K562 (cell line): ENCODE results near the gene UBE2V1. TPM values are rescaled to one million over a fixed set of nuclear protein-coding genes. Genes with fewer than 3 reads are reported as not detected.

ENCODE experiments used
- CBX5 ChIP-seq: IDR thresholded peaks from 2 replicates; pipeline ENCODE4 v1.6.1; 2014; ENCODE audit warnings: low read depth, borderline replicate concordance
- CREM ChIP-seq: IDR thresholded peaks from 2 replicates; pipeline ENCODE4 v1.6.1; 2014; ENCODE audit warnings: antibody characterized with exemption, low read depth
- GABPB2 ChIP-seq: fragments of 250-450 bp; sonication (Bioruptor Pico); conservative IDR thresholded peaks from 2 replicates; pipeline ENCODE4 v1.5.1; 2021; ENCODE audit warnings: mild to moderate bottlenecking
- HCFC1 ChIP-seq: IDR thresholded peaks from 2 replicates; pipeline ENCODE4 v1.6.1; 2012; ENCODE audit warnings: low read depth, low read length, improper control_type of control experiment
- MCM3 ChIP-seq: fragments of 450-650 bp; IDR thresholded peaks from 2 replicates; pipeline ENCODE4 v1.6.1; 2016
- SAFB ChIP-seq: fragments of 200-400 bp; formaldehyde crosslinking; IDR thresholded peaks from 2 replicates; pipeline ENCODE4 v1.6.1; 2017; ENCODE audit warnings: low read depth, low read length, borderline replicate concordance
- SRSF9 ChIP-seq: fragments of 200-400 bp; formaldehyde crosslinking; IDR thresholded peaks from 2 replicates; pipeline ENCODE4 v1.6.1; 2017; ENCODE audit warnings: low read depth, low read length, borderline replicate concordance
- YBX1 ChIP-seq: fragments of 450-650 bp; IDR thresholded peaks from 2 replicates; pipeline ENCODE4 v1.7.1; 2016; ENCODE audit warnings: mild to moderate bottlenecking
- ZC3H4 ChIP-seq: sonication (generic); formaldehyde crosslinking; IDR thresholded peaks from 2 replicates; pipeline ENCODE4 v1.9.0; 2021; ENCODE audit warnings: missing genetic modification reagents, borderline replicate concordance
- ZFP91 ChIP-seq: sonication (generic); formaldehyde crosslinking; IDR thresholded peaks from 2 replicates; pipeline ENCODE4 v1.8.0; 2022; ENCODE audit warnings: mild to moderate bottlenecking, missing genetic modification reagents
- ZNF23 ChIP-seq: fragments of 250-450 bp; sonication (Bioruptor Pico); IDR thresholded peaks from 2 replicates; pipeline ENCODE4 v1.4.0; 2020; ENCODE audit warnings: mild to moderate bottlenecking
- ZNF830 ChIP-seq: fragments of 250-450 bp; sonication (Bioruptor Pico); IDR thresholded peaks from 2 replicates; pipeline ENCODE4 v1.5.0; 2021; ENCODE audit warnings: mild to moderate bottlenecking
- polyA plus RNA-seq, 8 experiments: library from polyadenylated mRNA; depleted of rRNA in 4 of 8; stranded (reverse) in 5 of 8; unstranded in 3 of 8; fragments of >200 nt; fragmentation: Nextera tagmentation in 2 of 8; fragmentation: Illumina TruSeq in 1 of 8; extraction: Ambion mirVana in 2 of 8; extraction: Trizol in 1 of 8; gene quantifications; 2 replicates each; pipeline versions ENCODE4 v1.2.1 to v1.2.3, GENCODE V29; 2011 to 2014; ENCODE audit warnings: inconsistent platforms in 1 of 8, missing spikeins in 1 of 8
- total RNA-seq, 7 experiments: library from RNA; depleted of rRNA in 6 of 7; stranded (reverse); fragments of >200 nt in 6 of 7; fragmentation: Illumina TruSeq in 2 of 7; extraction: Trizol in 2 of 7; gene quantifications; 2 replicates each; pipeline versions ENCODE4 v1.2.1 to v1.2.3, GENCODE V29; 2011 to 2021; ENCODE audit warnings: low replicate concordance in 1 of 7
- TF ChIP-seq, protein P1 (sequence below): fragments of 250-450 bp; sonication (Bioruptor Pico); IDR thresholded peaks from 2 replicates; pipeline ENCODE4 v1.4.0; 2020; ENCODE audit warnings: borderline replicate concordance
- TF ChIP-seq, protein P2 (sequence below): fragments of 450-650 bp; IDR thresholded peaks from 2 replicates; pipeline ENCODE4 v1.6.1; 2017; ENCODE audit warnings: antibody characterized with exemption, mild to moderate bottlenecking
- TF ChIP-seq, protein P3 (sequence below): fragments of 250-450 bp; sonication (Bioruptor Pico); IDR thresholded peaks from 2 replicates; pipeline ENCODE4 v1.9.0; 2021; ENCODE audit warnings: mild to moderate bottlenecking, inconsistent platforms
- TF ChIP-seq, protein P4 (sequence below): fragments of 250-450 bp; sonication (Bioruptor Pico); IDR thresholded peaks from 2 replicates; pipeline ENCODE4 v1.8.0; 2021; ENCODE audit warnings: moderate library complexity, mild to moderate bottlenecking, inconsistent platforms

The UBE2V1 gene
- total and polyA plus RNA-seq, 9 of the 15 experiments (the other 6 are each of a cell fraction or from before 2014, with no cell fraction given), result 93.0 to 357 (median 119) TPM

GRCh38 chr20:50113420-50114224, 672 bp upstream of the UBE2V1 start (continued):
- TF ChIP-seq, protein P1, sequence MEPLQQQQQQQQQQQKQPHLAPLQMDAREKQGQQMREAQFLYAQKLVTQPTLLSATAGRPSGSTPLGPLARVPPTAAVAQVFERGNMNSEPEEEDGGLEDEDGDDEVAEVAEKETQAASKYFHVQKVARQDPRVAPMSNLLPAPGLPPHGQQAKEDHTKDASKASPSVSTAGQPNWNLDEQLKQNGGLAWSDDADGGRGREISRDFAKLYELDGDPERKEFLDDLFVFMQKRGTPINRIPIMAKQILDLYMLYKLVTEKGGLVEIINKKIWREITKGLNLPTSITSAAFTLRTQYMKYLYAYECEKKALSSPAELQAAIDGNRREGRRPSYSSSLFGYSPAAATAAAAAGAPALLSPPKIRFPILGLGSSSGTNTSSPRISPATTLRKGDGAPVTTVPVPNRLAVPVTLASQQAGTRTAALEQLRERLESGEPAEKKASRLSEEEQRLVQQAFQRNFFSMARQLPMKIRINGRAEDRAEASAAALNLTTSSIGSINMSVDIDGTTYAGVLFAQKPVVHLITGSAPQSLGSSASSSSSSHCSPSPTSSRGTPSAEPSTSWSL (CRISPR knock-in tag), result no peak
- TF ChIP-seq MCM3, result no peak
- no peak for TF ChIP-seq ZNF830
- TF ChIP-seq, protein P2, sequence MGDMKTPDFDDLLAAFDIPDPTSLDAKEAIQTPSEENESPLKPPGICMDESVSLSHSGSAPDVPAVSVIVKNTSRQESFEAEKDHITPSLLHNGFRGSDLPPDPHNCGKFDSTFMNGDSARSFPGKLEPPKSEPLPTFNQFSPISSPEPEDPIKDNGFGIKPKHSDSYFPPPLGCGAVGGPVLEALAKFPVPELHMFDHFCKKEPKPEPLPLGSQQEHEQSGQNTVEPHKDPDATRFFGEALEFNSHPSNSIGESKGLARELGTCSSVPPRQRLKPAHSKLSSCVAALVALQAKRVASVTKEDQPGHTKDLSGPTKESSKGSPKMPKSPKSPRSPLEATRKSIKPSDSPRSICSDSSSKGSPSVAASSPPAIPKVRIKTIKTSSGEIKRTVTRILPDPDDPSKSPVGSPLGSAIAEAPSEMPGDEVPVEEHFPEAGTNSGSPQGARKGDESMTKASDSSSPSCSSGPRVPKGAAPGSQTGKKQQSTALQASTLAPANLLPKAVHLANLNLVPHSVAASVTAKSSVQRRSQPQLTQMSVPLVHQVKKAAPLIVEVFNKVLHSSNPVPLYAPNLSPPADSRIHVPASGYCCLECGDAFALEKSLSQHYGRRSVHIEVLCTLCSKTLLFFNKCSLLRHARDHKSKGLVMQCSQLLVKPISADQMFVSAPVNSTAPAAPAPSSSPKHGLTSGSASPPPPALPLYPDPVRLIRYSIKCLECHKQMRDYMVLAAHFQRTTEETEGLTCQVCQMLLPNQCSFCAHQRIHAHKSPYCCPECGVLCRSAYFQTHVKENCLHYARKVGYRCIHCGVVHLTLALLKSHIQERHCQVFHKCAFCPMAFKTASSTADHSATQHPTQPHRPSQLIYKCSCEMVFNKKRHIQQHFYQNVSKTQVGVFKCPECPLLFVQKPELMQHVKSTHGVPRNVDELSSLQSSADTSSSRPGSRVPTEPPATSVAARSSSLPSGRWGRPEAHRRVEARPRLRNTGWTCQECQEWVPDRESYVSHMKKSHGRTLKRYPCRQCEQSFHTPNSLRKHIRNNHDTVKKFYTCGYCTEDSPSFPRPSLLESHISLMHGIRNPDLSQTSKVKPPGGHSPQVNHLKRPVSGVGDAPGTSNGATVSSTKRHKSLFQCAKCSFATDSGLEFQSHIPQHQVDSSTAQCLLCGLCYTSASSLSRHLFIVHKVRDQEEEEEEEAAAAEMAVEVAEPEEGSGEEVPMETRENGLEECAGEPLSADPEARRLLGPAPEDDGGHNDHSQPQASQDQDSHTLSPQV, result no peak
- TF ChIP-seq YBX1, result no peak
- TF ChIP-seq ZC3H4 (CRISPR knock-in tag), result no peak
- TF ChIP-seq GABPB2, result no peak
- no peak for TF ChIP-seq CREM
- no peak for TF ChIP-seq CBX5
- no peak for TF ChIP-seq SAFB
- no peak for TF ChIP-seq ZNF23
- no peak for TF ChIP-seq SRSF9
- TF ChIP-seq, protein P3, sequence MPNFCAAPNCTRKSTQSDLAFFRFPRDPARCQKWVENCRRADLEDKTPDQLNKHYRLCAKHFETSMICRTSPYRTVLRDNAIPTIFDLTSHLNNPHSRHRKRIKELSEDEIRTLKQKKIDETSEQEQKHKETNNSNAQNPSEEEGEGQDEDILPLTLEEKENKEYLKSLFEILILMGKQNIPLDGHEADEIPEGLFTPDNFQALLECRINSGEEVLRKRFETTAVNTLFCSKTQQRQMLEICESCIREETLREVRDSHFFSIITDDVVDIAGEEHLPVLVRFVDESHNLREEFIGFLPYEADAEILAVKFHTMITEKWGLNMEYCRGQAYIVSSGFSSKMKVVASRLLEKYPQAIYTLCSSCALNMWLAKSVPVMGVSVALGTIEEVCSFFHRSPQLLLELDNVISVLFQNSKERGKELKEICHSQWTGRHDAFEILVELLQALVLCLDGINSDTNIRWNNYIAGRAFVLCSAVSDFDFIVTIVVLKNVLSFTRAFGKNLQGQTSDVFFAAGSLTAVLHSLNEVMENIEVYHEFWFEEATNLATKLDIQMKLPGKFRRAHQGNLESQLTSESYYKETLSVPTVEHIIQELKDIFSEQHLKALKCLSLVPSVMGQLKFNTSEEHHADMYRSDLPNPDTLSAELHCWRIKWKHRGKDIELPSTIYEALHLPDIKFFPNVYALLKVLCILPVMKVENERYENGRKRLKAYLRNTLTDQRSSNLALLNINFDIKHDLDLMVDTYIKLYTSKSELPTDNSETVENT (CRISPR knock-in tag), result no peak
- TF ChIP-seq, protein P4, sequence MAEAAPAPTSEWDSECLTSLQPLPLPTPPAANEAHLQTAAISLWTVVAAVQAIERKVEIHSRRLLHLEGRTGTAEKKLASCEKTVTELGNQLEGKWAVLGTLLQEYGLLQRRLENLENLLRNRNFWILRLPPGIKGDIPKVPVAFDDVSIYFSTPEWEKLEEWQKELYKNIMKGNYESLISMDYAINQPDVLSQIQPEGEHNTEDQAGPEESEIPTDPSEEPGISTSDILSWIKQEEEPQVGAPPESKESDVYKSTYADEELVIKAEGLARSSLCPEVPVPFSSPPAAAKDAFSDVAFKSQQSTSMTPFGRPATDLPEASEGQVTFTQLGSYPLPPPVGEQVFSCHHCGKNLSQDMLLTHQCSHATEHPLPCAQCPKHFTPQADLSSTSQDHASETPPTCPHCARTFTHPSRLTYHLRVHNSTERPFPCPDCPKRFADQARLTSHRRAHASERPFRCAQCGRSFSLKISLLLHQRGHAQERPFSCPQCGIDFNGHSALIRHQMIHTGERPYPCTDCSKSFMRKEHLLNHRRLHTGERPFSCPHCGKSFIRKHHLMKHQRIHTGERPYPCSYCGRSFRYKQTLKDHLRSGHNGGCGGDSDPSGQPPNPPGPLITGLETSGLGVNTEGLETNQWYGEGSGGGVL (CRISPR knock-in tag), result no peak
- TF ChIP-seq ZFP91 (CRISPR knock-in tag), result no peak
- TF ChIP-seq HCFC1, result no peak
